ENCODE results near the gene PACRG. TPM values are rescaled to one million over a fixed set of nuclear protein-coding genes. Genes with fewer than 3 reads are reported as not detected.

The PACRG gene
- total and polyA plus RNA-seq, 2 of the 13 experiments (the other 11 are each of a cell fraction or from before 2014, with no cell fraction given), result 0.13 TPM; not detected in 1

DNA sequence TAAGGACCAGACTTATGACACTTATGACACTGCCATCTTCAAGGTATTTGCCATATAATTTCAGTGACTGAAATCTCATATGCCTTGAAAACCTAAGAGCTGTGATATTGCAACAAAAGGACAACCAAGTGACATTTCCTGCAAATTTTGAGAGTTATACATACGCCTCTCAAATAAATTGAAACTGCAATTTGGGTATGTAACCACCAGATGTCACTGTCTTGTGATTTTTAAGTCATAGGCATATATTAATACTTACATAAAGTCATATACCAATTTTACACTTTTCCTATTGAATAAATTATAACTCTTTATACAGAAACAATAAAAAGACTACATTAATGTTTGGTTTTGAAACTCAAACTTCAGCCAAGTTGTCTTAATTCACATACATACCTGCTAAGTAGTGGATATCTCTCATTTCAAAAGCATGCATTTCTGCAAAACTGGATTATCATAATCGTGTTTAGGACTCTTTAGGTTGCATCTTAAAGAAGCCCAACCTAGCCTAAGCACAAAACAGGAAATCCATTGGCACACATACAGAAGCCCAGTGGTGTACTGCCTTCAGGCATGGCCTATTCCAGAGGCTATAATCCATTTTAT lies 180.2 kb downstream of the PACRG start:
- Histone ChIP-seq H4K20me1 (ENCODE audit: insufficient read depth, low read length) (no peaks in the 10 kb centered on the region), H3K36me3 (replicated peaks in 1 of 2; ENCODE audit: control insufficient read depth in 1 of 2, insufficient read depth in 2 of 2, low read length in 2 of 2) (no peaks in the 10 kb centered on the region), H3K4me2 (ENCODE audit: low read depth, low read length) (no peak overlapping the region), H3K27me3 (ENCODE audit: control insufficient read depth in 1 of 2, insufficient read depth in 2 of 2, low read length in 2 of 2) (no peaks in the 10 kb centered on the region), H3K4me1 (ENCODE audit: insufficient read depth, low read length) (no peaks in the 10 kb centered on the region), H3K9me3 (ENCODE audit: low read length) (peaks cover under 1% of the 10 kb centered on the region; the same call in 1 of the 2 replicates), H3K4me3 (replicated peaks in 1 of 3; ENCODE audit: insufficient read depth in 1 of 3, low read depth in 2 of 3, low read length in 3 of 3) (no peak overlapping the region), H3K27ac (ENCODE audit: extremely low read length, insufficient read depth, low read length) (no peak overlapping the region), H3K79me2 (ENCODE audit: insufficient read depth, low read length) (no peaks in the 10 kb centered on the region), H3K9ac (ENCODE audit: insufficient read depth, low read depth, low read length) (no peak overlapping the region), H2AFZ (ENCODE audit: low read length) (no peak overlapping the region)
- CTCF ChIA-PET (ENCODE audit: low intra/inter-chr PET ratio, low total read pairs), result interaction anchor here (2.0 kb wide), 1 partner anchor 1049 kb away, joined by 14 read pairs; no protein-coding TSS in a partner anchor
- no peak for TF ChIP-seq FOXM1 (CRISPR knock-in tag; IDR thresholded peaks at IDR 0.05)
- TF ChIP-seq SMC3 (IDR thresholded peaks at IDR 0.05; ENCODE audit: low read length), result peak; percentile 47
- TF ChIP-seq GPN1 (CRISPR knock-in tag; IDR thresholded peaks at IDR 0.05; ENCODE audit: borderline replicate concordance), result no peak
- TF ChIP-seq PHF21A (CRISPR knock-in tag; IDR thresholded peaks at IDR 0.05), result no peak
- peak; percentile 57 for TF ChIP-seq STAG1 (CRISPR knock-in tag; IDR thresholded peaks at IDR 0.05)
- no peak for TF ChIP-seq ZFP1 (CRISPR knock-in tag; IDR thresholded peaks at IDR 0.05)
- peak; percentile 54 for TF ChIP-seq CTCF (CRISPR knock-in tag; IDR thresholded peaks at IDR 0.05)
- peak; percentile 46 for TF ChIP-seq CREB1 (IDR thresholded peaks at IDR 0.05)
- no peak for TF ChIP-seq CREB1 (CRISPR knock-in tag; IDR thresholded peaks at IDR 0.05)
- TF ChIP-seq ARNTL (CRISPR knock-in tag; IDR thresholded peaks at IDR 0.05), result no peak
- no peak for TF ChIP-seq ZNF772 (CRISPR knock-in tag; IDR thresholded peaks at IDR 0.05)
- intact Hi-C loops (cut with micrococcal nuclease; ENCODE audit: unreplicated experiment), result loop anchor here (1.0 to 5.0 kb wide), 2 partner anchors 1048 to 1199 kb away; no protein-coding TSS in a partner anchor
- DNase-seq (ENCODE audit: low spot score) (peak; percentile 7), ATAC-seq (no peak), FAIRE-seq (peak; percentile 42)
- no TSS peak for BruUV-seq (replicated peaks)
- POLR2A ChIA-PET, result no interaction called here
- in situ Hi-C loops (cut with HindIII; ENCODE audit: extremely low pct_ligation_motif_present, low pct_unique_long_range_greater_than_20kb), result no loop called here
- 15% methylated on average over 2 of the region's 2 CpGs for WGBS (ENCODE audit: low lambda C conversion rate)
